ENCODE data around the gene MRPS18A.

The MRPS18A gene

DNA sequence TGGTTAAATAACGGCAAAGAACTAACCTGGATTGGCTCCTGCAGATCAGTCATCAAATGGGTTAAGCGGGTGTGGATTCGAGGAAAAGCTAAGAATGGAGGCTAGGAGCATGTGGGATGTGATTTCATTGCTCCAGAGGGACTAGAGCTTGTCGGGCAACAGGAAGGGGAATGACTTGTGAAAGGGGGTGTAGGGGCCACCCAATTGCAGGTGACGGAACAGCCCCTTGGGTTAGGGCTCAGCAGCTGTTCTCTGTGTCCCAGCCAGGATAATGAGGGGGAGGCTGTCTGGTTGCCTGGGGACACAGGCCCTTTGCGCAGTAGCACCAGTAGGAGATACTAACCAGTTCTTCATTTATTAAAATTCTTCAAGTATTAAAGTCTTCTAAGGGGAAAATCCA lies 25.0 kb upstream of the MRPS18A start:
- TF ChIP-seq CTCF (IDR thresholded peaks at IDR 0.05; ENCODE audit: extremely low read depth, insufficient read depth, missing control alignments), result no peak
- in situ Hi-C loops (cut with MboI; ENCODE audit: low pct_unique_long_range_greater_than_20kb, low sequenced_read_pairs, unreplicated experiment), result no loop called here
- DNase-seq (ENCODE audit: low spot score), result no peak

GRCh38 chr6:43710576-43710975 lies 23.0 kb upstream of the MRPS18A start:
- in situ Hi-C loops (cut with MboI; ENCODE audit: low pct_unique_long_range_greater_than_20kb, low sequenced_read_pairs, unreplicated experiment), result no loop called here
- TF ChIP-seq CTCF (IDR thresholded peaks at IDR 0.05; ENCODE audit: extremely low read depth, insufficient read depth, missing control alignments), result no peak
- no peak for DNase-seq (ENCODE audit: low spot score)

- no peak for TF ChIP-seq CTCF (IDR thresholded peaks at IDR 0.05; ENCODE audit: extremely low read depth, insufficient read depth, missing control alignments)
- in situ Hi-C loops (cut with MboI; ENCODE audit: low pct_unique_long_range_greater_than_20kb, low sequenced_read_pairs, unreplicated experiment), result no loop called here
- no peak for DNase-seq (ENCODE audit: low spot score)
Measured at GRCh38 chr6:43709654-43710303, 22.2 kb upstream of the MRPS18A start.

GRCh38 chr6:43708860-43709653 lies 21.5 kb upstream of the MRPS18A start:
- DNase-seq (ENCODE audit: low spot score), result no peak
- TF ChIP-seq CTCF (IDR thresholded peaks at IDR 0.05; ENCODE audit: extremely low read depth, insufficient read depth, missing control alignments), result no peak
- in situ Hi-C loops (cut with MboI; ENCODE audit: low pct_unique_long_range_greater_than_20kb, low sequenced_read_pairs, unreplicated experiment), result no loop called here

DNA sequence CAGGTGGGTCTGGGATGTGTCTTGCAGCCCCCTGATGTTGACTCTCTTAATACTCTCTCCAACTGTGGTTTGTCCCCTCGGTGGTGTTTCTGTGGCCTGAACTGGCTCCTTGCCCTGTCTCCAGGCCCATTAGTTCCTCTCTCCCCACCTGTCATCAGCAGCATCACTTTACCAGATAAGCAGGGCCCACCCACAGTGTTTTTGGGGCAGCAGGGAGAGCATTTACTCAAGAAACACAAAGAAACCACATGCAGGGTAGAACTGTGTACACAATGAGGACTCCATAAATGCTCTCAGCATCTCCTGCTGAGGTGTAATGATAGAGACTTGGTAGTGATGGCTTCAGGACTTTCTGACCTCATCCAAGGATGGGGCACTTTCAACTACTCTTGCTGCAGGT lies 20.2 kb upstream of the MRPS18A start:
- no peak for DNase-seq (ENCODE audit: low spot score)
- TF ChIP-seq CTCF (IDR thresholded peaks at IDR 0.05; ENCODE audit: extremely low read depth, insufficient read depth, missing control alignments), result no peak
- in situ Hi-C loops (cut with MboI; ENCODE audit: low pct_unique_long_range_greater_than_20kb, low sequenced_read_pairs, unreplicated experiment), result no loop called here

- in situ Hi-C loops (cut with MboI; ENCODE audit: low pct_unique_long_range_greater_than_20kb, low sequenced_read_pairs, unreplicated experiment), result no loop called here
Measured at GRCh38 chr6:43707269-43707668, 19.7 kb upstream of the MRPS18A start.

More at GRCh38 chr6:43707269-43707668, 19.7 kb upstream of the MRPS18A start:
- no peak for DNase-seq (ENCODE audit: low spot score)
- no peak for TF ChIP-seq CTCF (IDR thresholded peaks at IDR 0.05; ENCODE audit: extremely low read depth, insufficient read depth, missing control alignments)
